ENCODE data around the gene AANAT. TPM values are rescaled to one million over a fixed set of nuclear protein-coding genes. Genes with fewer than 3 reads are reported as not detected.

Gene AANAT
- total RNA-seq, 1 experiment from 2014 or later, result not detected

DNA sequence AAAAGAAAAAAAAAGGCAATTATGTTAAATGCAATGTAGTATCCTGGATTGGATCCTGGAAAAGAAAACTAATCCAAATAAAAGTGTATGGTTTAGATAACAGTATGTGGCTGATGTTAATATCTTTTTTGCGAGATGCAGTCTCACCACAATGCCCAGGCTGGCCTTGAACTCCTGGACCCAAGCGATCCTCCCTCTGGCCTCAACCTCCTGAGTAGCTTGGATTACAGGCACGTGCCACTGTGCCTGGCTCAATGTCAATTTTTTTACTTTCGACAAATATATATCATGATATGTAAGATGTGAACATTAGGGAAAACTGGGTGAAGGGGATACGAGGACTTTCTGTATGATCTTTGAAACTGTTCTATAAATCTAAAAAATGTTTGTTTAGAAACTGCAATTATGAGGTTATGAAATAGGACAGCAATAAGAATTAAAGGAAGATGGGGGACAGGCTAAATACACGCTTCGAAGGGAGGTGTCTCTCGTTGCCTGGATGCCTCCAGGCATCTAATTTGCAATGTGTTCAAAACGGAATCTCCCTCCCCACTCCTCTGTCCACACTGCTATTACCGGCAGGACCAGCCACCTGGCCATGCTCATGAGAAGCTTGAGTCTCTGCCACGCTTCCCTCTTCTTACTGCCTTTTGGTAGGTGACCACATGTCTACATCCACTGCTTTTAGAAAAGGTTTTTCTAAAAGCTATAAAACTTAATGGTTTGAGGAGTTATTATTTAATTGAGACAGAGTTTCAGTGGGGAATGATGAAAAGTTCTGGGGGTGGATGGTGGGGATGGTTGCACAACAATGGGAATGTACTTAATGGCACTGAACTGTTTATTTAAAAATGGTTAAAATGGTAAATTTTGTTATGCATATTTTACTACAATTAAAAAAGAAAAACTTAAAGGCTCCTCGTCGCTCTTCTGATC lies 29.7 kb upstream of the AANAT start:
- no peak overlapping the region for H3K4me3 ChIP-seq (replicated peaks in 1 of 2; ENCODE audit: low read depth in 1 of 2, low read length in 2 of 2)
- peaks cover 97% of the 10 kb centered on the region for H3K79me2 ChIP-seq (ENCODE audit: insufficient read depth, low read length)
- H3K9me3 ChIP-seq (ENCODE audit: control insufficient read depth in 1 of 2, insufficient read depth in 1 of 2, low read depth in 1 of 2, low read length in 2 of 2), result no peaks in the 10 kb centered on the region
- H3K9me2 ChIP-seq (ENCODE audit: insufficient read depth), result no peaks in the 10 kb centered on the region
- peaks cover 11% of the 10 kb centered on the region; the same call in 1 of the 2 replicates for H4K20me1 ChIP-seq (ENCODE audit: insufficient read depth)
- no peak overlapping the region for H3K9ac ChIP-seq (ENCODE audit: low read length)
- no TSS peak for BruUV-seq (replicated peaks)
- intact Hi-C loops (cut with micrococcal nuclease), result no loop called here
- no peaks in the 10 kb centered on the region for H3K27me3 ChIP-seq (ENCODE audit: insufficient read depth, low read length)
- no peak overlapping the region for H2AFZ ChIP-seq (ENCODE audit: low read depth, low read length, poor library complexity, severe bottlenecking)
- H3K36me3 ChIP-seq (ENCODE audit: control insufficient read depth in 1 of 2, insufficient read depth in 2 of 2, low read length in 2 of 2), result no peaks in the 10 kb centered on the region
- no peak overlapping the region for H3K27ac ChIP-seq (ENCODE audit: low read depth, low read length)
- ChIA-PET CTCF (no interaction called here), RAD21 (ENCODE audit: low non-redundant PET in 1 of 2, low total read pairs in 2 of 2, uncharacterized antibody in 2 of 2, unreplicated experiment in 2 of 2) (no interaction called here), POLR2A (no interaction called here)
- ATAC-seq (no peak), DNase-seq (ENCODE audit: low read depth, low spot score) (no peak)
- H3K4me1 ChIP-seq (ENCODE audit: control insufficient read depth in 1 of 2, insufficient read depth in 2 of 2, low read length in 2 of 2), result peaks cover 0 to 29% of the 10 kb centered on the region in 2 experiments; a peak in 1 of 4 replicates
- no peak overlapping the region for H3K4me2 ChIP-seq (ENCODE audit: low read length)
- TF ChIP-seq CEBPB (IDR thresholded peaks at IDR 0.05; ENCODE audit: low read depth) (no peak), RAD21 (IDR thresholded peaks at IDR 0.05; ENCODE audit: low read depth) (no peak), EGR1 (IDR thresholded peaks at IDR 0.05; ENCODE audit: low read depth) (no peak), ELF1 (IDR thresholded peaks at IDR 0.05; ENCODE audit: borderline replicate concordance, low read depth) (no peak), JUND (IDR thresholded peaks at IDR 0.05) (no peak), SRF (IDR thresholded peaks at IDR 0.05; ENCODE audit: low read depth) (no peak), SIN3A (IDR thresholded peaks at IDR 0.05; ENCODE audit: low read depth) (no peak), POLR2A (IDR thresholded peaks at IDR 0.05; ENCODE audit: borderline replicate concordance, extremely low read depth, insufficient read depth, insufficient read length) (no peak), YY1 (IDR thresholded peaks at IDR 0.05; ENCODE audit: extremely low read depth, insufficient replicate concordance, low read depth, low read length) (no peak), CBX3 (IDR thresholded peaks at IDR 0.05; ENCODE audit: low read depth) (no peak)

DNA sequence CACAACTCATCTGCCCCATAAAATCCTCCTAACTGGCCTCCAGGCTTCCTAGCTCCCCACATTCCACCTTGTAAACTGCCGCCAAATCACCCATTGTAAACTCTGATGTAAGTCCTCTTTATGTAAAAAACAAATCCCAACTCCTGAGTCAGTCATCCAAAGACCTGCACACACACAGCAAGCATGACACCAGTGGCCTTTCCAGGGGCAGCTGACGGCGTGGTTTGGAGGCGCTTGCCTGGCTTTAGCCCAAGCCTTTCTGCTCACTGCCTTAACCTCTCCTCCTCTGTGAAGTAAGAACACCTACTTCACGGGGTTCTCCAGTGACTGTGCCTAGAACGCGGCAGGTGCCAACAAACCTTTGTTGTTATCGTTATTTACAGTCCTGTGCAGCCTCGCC lies 28.5 kb upstream of the AANAT start:
- no peak for TF ChIP-seq EZH2phosphoT487 (IDR thresholded peaks at IDR 0.05; ENCODE audit: borderline replicate concordance)
- CTCF ChIA-PET, result no interaction called here
- intact Hi-C loops (cut with micrococcal nuclease), result no loop called here
- no peak overlapping the region for H3K4me3 ChIP-seq (replicated peaks in 1 of 2; ENCODE audit: low read depth in 1 of 2, low read length in 2 of 2)
- no peak overlapping the region for H3K27ac ChIP-seq (ENCODE audit: low read depth, low read length)
- no peaks in the 10 kb centered on the region for H3K36me3 ChIP-seq (ENCODE audit: control insufficient read depth in 1 of 2, insufficient read depth in 2 of 2, low read length in 2 of 2)
- H3K4me2 ChIP-seq (ENCODE audit: low read length), result no peak overlapping the region
- BruUV-seq (replicated peaks), result no TSS peak
- H3K27me3 ChIP-seq (ENCODE audit: insufficient read depth, low read length), result no peaks in the 10 kb centered on the region
- no peaks in the 10 kb centered on the region for H3K9me2 ChIP-seq (ENCODE audit: insufficient read depth)
- H4K20me1 ChIP-seq (ENCODE audit: insufficient read depth), result peaks cover 5% of the 10 kb centered on the region; the same call in 1 of the 2 replicates
- H2AFZ ChIP-seq (ENCODE audit: low read depth, low read length, poor library complexity, severe bottlenecking), result no peak overlapping the region
- no peak overlapping the region for H3K9ac ChIP-seq (ENCODE audit: low read length)
- peaks cover 0 to 32% of the 10 kb centered on the region in 2 experiments; a peak in 1 of 4 replicates for H3K4me1 ChIP-seq (ENCODE audit: control insufficient read depth in 1 of 2, insufficient read depth in 2 of 2, low read length in 2 of 2)
- POLR2A ChIA-PET, result no interaction called here
- ATAC-seq (no peak), DNase-seq (ENCODE audit: low read depth, low spot score) (no peak)
- no peaks in the 10 kb centered on the region for H3K9me3 ChIP-seq (ENCODE audit: control insufficient read depth in 1 of 2, insufficient read depth in 1 of 2, low read depth in 1 of 2, low read length in 2 of 2)
- peaks cover 97% of the 10 kb centered on the region for H3K79me2 ChIP-seq (ENCODE audit: insufficient read depth, low read length)
- RAD21 ChIA-PET (ENCODE audit: low non-redundant PET in 1 of 2, low total read pairs in 2 of 2, uncharacterized antibody in 2 of 2, unreplicated experiment in 2 of 2), result no interaction called here
